Stimulated activated CD4-positive, alpha-beta T cell treated with anti-CD3 and anti-CD28 coated beads, Interleukin-12 subunit alpha, Interleukin-12 subunit beta, amount 100 ng/mL, for 4 hours (primary cell): ENCODE results near the gene U2AF2.

ENCODE experiments used
- DNase-seq: peaks from one replicate; pipeline ENCODE4 v3.0.0-alpha.2; 2020

Gene U2AF2

DNA sequence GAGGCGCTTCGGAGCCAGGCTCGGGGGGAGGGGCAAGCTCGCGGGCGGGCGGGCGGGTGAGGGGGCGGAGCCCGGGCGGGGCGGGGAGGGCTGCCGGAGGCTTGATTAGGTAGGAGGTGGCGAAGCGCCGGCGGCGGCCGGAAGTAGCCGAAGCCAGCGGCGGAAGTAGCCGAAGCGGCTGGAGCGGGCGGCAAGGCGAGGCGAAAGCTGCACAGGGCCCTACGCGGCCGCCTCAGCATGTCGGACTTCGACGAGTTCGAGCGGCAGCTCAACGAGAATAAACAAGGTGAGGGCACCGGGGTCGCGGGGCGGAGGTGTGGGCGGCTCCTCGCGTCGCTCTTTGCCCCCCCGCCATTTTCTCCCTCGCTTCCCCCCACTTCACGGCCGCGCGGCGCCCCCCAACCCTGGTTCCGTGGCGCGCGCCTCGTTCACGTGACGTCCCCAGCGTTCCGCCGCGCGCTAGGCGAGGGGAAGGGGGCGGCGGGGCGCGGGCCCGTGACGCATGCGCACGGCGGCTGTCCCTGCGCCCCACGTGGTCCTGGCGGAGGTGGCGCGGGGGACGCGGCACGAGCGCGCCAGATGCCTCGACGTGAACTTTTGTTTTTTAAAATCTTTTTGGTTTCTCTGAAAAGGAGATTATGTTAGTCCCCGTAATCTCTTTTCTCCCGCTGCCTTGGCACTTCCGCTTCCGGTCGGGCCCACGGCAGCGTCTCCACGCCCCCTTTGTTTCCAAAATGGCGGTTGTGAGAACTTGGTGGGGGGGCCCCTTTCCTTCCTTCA lies at the start of gene U2AF2:
TSS of gene U2AF2 (plus strand) at position 168 of the 780 bp plus-strand sequence. CDS start at position 238, 70 bp downstream.
- DNase-seq = peak; percentile 98

DNA sequence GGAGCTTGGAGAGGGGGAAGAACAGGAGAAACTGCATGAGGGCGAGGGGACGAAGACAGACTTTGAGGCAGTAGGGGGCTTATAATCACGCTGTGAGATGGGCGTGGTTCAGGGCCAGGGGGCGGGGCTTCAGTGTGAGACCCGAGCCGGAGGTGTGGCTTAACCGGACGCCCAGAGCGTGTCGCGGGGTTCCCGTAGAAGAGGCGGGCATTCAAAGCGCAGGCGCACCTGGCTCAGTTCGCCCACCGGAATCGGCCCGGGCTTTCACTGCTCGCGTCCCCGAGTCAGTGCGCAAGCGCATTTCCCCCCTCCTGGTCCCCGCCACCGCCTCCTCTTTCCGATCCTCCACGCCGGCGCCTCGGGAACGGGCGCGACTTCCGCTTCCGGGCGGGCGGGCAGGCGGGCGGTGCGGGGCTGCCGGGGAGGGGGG lies 49.6 kb upstream of the U2AF2 start:
- peak; percentile 99 for DNase-seq

DNA sequence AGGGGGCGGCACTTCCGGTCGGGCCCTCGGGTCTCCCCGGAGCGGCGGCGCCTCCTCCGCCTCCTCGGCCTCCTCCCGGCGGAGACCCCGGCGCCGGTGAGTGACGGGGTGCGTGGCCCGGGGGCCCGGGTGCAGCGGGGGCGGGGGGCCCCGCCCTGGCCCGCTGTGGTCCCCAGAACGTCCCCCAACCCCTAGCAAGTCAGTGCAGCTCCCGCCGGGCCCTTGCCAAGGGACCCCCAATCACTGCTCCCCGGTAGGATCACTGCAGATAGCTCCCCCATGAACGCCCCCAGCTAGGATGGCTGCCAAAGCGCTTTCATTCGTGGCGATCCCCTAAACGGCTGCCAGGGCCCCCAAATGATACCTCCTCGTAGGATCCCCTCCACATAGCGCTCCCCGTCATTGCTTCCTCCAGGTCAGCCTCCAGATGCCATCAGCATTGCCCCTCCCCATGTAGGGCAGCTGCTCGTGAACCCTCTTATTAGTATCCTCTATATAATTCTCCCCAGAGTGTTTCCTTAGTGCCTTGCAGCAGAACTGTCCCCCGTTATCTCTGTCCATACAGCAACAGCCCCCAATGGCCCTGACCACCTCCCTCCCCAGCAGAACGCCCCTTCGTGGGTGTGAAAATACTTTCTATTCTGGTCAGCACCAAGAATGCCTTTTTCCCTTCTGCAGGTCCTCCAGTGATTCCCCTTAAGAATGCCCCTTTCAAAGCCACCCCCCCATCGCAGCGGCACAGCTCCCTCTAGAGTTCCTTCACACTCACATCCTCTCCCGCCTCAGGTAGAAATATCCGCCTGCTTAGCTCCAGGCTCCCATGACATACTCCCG lies 49.0 kb upstream of the U2AF2 start, which contains the start of gene ZNF865:
TSS of gene ZNF865 (plus strand) at position 11 of the 834 bp plus-strand sequence. CDS start 7,972 bp downstream, outside the sequence.
- peak; percentile 62 for DNase-seq

DNA sequence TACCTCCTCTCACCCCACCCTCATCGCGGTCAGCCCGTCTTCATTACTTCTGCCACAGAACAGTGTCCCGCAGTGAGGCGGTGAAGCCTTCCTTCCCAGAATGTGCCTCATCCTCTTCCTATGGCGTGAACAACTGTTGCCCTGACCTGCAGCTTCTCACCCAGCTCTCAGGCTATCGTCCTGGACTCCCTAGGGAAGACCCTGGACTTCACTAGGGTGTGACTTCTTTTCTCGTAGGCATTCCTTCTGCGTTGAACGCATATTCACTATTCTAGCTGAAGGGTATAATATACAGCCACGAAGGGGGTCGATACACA lies 48.4 kb upstream of the U2AF2 start:
- no peak for DNase-seq

DNA sequence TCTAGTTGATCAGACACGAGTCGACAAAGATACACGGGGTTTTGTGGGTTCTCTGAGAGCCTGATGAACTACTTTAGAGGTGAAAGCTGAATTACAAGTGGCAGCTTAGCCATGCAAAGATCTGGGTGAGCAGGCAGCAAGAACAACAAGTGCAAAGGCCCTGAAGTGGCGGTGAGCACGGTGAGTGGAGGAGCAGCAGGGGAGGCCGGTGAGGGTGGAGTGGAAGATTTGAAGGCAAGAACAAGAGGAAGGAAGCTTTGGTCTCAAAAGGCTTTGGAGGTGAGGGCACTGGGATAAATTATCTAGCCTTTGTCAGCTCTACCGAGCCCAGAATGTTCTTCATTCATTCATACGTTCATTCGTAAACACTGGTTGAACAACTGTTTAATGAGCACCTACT lies 48.0 kb upstream of the U2AF2 start:
- DNase-seq = no peak

DNA sequence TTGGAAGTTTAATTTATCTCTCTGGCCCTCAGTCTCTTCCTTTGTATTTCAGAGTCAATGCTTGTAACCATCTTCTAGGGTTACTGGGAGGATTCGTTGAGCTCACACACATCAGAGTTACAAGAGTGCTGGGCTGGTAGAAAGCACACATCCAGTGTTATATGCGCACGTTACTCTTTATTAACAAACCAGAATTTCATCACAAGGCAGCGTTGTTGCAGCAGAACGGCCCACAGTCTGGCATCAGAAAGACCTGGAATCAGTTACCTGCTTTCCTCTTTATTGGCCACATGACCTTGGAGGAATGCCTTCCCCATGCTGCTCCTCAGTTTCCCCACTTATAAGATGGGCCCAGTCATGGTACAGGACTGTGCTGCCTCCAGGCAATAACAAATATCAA lies 45.5 kb upstream of the U2AF2 start:
- DNase-seq = no peak

DNA sequence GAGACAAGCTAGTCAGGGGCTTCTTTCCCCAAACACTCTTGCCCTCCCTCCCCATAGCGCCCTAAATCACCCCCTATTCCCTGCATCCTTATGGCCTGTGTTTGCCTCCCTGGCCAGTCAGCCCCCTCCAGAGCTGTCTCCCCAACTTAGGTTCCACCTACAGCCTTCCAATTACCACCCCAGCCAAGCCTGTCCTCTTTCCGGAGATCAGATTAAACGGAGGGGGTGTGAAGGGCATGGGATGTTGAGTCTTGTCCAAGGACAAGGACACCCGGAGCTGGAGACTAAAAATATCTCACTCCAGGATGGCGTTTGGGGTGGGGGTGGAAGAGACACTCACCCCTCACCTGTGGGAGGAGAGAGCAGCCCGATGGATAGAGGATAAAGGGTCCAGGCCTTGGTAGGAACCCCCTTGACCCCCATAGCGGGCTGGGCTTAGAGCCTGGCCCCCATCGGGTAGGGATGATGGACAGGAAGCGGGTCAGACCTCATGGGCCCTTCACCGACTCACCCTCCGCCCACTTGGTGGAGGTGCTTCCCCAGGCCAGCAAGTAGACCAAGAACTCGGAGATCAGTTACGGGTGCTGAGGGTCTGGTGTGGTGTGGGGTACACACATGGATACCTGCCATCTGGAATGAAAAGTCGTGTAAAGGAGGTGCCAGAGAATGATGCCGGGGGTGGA lies 43.4 kb upstream of the U2AF2 start:
- no peak for DNase-seq

DNA sequence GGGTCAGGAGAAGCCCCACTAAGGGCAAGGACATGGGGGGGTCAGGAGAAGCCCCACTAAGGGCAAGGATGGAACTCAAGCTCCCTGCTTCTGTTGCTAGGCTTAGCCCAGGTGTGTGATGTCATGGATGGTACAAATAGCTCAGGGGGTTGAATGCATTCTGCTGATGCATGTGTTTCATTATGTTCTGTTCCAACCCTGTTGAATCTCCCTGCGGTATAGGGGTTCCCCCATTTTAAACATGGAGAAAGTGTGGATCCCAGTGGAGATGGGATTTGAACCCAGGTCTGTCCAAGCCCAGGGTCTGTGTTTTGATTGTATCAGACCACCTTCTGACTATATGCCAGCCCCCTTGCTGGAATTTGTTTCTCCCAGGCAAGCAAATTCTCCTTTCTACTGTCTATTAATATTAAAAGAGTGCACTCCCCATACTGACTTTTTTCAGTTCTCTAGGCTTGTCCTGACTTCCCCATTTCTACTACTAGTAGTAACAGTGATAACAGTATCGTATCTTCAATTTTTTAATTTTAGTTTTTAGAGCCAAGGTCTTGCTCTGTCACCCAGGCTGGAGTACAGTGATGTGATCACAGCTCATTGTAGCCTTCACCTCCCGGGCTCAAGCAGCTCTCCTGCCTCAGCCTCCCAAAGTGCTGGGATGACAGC lies 42.7 kb upstream of the U2AF2 start:
- DNase-seq = no peak

DNA sequence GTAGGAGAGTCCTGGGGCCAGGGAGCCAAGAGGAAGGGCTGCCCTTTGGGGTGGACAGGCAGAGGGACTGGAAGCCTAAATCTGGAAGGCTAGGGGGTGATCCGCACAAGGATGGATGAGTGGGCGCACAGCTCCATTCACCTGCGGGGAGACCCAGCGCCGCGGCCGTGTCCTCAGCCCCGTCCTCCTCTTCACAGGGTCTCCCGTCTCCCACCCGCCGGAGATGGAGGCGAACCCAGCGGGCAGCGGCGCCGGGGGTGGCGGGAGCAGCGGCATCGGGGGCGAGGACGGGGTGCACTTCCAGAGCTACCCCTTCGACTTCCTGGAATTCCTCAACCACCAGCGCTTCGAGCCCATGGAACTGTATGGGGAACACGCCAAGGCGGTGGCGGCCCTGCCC lies 41.4 kb upstream of the U2AF2 start:
- DNase-seq = no peak

DNA sequence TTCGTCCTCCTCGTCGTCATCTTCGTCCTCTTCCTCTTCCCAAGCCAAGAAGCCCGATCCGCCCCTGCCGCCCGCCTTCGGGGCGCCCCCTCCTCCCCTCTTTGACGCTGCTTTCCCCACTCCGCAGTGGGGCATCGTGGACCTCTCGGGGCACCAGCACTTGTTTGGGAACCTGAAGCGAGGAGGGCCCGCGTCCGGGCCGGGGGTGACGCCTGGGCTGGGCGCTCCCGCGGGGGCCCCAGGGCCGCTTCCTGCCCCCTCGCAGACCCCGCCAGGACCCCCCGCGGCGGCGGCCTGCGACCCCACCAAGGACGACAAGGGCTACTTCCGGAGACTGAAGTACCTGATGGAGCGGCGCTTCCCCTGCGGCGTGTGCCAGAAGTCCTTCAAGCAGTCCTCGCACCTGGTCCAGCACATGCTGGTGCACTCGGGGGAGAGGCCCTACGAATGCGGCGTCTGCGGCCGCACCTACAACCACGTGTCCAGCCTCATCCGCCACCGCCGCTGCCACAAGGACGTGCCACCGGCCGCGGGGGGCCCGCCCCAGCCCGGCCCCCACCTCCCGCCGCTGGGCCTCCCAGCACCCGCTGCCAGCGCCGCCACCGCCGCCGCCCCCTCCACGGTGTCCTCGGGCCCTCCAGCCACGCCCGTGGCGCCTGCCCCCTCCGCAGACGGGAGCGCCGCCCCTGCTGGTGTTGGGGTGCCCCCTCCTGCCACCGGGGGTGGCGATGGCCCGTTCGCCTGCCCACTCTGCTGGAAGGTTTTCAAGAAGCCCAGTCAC lies 40.7 kb upstream of the U2AF2 start:
- DNase-seq = no peak

DNA sequence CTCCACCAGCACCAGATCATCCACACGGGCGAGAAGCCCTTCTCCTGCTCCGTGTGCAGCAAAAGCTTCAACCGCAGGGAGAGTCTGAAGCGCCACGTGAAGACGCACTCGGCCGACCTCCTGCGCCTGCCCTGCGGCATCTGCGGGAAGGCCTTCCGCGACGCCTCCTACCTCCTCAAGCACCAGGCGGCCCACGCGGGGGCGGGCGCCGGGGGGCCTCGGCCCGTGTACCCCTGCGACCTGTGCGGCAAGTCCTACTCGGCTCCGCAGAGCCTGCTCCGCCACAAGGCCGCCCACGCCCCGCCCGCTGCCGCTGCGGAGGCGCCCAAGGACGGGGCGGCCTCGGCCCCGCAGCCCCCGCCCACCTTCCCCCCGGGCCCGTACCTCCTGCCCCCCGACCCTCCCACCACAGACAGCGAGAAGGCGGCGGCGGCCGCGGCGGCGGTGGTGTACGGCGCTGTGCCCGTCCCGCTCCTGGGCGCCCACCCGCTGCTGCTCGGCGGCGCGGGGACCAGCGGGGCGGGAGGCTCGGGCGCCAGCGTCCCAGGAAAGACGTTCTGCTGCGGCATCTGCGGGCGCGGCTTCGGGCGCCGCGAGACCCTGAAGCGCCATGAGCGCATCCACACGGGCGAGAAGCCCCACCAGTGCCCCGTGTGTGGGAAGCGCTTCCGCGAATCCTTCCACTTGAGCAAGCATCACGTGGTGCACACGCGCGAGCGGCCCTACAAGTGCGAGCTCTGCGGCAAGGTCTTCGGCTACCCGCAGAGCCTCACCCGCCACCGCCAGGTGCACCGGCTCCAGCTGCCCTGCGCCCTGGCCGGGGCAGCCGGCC lies 39.9 kb upstream of the U2AF2 start:
- DNase-seq = no peak

DNA sequence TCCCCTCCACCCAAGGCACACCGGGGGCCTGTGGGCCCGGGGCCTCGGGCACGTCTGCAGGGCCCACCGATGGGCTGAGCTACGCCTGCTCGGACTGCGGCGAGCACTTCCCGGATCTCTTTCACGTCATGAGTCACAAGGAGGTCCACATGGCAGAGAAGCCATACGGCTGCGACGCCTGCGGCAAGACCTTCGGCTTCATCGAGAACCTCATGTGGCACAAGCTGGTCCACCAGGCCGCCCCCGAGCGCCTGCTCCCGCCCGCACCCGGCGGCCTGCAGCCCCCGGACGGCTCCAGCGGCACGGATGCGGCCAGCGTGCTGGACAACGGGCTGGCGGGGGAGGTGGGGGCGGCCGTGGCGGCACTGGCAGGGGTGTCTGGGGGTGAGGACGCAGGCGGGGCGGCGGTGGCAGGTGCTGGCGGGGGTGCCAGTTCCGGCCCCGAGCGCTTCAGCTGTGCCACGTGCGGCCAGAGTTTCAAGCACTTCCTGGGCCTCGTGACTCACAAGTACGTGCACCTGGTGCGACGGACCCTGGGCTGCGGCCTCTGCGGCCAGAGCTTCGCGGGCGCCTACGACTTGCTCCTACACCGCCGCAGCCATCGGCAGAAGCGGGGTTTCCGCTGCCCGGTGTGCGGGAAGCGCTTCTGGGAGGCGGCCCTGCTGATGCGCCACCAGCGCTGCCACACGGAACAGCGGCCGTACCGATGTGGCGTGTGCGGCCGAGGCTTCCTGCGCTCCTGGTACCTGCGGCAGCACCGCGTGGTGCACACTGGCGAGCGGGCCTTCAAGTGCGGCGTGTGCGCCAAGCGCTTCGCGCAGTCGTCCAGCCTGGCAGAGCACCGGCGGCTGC lies 39.1 kb upstream of the U2AF2 start:
- no peak for DNase-seq

DNA sequence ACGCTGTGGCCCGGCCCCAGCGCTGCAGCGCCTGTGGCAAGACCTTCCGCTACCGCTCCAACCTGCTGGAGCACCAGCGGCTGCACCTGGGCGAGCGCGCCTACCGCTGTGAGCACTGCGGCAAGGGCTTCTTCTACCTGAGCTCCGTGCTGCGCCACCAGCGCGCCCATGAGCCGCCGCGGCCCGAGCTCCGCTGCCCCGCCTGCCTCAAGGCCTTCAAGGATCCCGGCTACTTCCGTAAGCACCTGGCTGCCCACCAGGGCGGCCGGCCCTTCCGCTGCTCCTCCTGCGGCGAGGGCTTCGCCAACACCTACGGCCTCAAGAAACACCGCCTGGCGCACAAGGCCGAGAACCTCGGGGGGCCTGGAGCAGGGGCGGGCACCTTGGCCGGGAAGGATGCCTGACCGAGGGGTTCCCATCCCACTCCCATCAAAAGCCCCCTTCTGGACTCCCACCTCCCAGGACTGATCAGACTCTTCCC lies 38.4 kb upstream of the U2AF2 start:
- no peak for DNase-seq

DNA sequence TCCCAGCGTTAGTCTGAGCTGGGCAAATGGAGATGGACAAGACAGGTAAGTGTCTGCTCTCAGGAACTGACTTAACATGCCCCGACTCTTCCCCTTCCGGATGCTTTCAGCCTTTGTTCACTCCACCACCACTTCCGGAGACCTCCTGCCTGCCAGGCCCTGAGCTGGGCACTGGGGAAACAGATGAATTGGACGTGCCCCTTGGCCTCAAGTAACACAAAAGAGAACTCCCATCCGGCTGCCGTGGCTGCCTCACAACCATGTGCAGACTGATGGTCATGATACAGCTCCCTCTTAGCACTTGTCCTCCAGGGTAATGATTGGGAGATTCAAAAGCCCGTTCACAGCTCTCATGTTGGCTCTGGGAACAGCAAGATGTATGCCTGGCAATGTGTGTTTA lies 37.4 kb upstream of the U2AF2 start:
- no peak for DNase-seq

DNA sequence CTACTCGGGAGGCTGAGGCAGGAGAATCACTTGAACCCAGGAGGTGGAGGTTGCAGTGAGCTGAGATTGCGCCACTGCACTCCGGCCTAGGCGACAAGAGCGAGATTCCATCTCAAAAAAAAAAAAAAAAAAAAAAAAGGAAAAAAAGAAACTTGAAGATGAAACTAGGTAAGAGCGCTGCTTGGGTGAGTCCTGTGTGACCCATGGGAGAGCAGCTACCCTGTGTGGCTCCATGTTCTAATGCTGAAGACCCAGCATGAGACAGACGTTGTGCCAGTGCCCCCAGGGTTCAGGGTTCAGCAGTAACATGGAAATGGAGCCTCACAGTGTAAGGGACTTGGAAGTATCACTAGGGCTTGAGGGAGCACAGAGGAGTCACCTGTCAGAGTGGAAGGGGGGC lies 36.4 kb upstream of the U2AF2 start:
- no peak for DNase-seq

DNA sequence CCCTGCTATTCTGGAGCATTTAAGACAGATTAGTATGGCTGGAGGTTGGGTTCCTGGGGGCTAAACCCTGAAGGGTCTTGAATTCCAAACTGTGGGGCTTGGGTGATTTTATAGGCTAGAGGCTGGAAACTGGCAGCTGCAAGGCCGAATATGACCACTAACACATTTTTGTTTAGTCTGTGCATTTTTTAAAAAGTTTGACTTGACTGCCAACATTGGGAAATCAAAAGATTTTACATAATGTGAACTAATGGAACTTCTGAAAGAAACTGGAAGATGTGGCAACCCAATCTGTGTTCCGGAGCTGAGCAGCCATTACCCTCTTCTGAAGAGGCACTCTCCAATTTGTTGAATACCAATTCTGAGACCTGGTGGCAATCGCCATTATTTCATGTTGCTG lies 35.5 kb upstream of the U2AF2 start:
- no peak for DNase-seq

DNA sequence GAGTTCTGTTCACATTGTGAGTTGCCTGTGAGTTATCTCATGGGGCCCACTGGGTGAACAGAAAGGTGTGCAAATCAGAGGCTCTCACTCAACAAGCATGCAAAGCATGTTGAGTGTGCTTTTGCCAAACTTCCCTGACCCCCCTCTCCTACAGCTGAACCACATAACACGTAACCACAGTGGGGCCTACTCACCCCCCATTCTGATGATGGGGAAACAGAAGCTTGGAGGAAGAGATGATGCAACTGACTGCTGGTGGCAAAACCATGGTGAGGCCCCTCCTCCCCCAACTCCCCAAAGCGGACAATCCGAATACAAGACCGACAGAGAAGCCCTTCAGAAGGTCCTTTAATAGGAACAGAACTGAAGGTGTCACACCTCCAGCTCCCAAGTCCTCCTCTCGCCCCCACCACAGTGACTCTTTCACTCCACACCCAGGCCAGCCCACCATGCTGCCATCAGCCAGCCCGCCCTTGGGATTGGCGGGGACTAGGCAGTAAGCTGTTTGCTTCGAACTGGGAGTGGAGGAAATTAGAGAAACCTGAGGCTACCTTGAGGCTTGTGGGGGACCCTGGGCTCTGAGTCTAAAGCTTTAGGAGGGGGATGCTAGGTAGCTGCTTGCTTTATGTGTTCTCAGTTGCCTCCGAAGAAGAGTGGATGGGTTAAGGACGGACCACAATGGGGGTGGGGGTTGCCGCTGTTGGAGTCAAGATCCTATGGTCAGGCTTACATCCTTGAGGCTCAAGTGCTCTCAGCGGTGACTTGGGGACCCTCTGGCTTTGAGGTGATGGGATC lies 34.2 kb upstream of the U2AF2 start:
- no peak for DNase-seq

DNA sequence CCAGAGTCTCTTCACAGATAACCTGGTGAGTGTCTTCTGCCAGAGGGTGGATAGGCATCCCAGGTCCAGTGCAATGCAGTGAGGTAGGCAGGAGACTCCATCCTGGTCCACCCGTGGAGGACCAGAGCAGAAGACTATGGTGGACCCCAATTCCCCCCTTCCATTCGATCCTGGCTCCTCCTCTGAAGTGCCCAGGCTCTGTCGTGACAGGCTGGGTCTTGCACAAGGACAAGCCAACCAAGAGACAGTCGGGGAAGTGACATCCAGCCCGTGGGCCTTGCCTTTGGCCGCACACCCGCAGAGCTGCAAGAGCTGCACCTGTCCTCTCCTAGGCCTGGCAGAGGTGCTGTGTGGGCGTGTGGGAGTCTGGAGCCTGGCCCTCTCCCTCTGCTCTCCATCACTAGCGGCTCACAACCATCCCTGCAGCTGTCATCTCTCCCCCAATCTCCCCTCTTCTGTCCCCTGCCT lies 33.6 kb upstream of the U2AF2 start:
- DNase-seq = no peak

DNA sequence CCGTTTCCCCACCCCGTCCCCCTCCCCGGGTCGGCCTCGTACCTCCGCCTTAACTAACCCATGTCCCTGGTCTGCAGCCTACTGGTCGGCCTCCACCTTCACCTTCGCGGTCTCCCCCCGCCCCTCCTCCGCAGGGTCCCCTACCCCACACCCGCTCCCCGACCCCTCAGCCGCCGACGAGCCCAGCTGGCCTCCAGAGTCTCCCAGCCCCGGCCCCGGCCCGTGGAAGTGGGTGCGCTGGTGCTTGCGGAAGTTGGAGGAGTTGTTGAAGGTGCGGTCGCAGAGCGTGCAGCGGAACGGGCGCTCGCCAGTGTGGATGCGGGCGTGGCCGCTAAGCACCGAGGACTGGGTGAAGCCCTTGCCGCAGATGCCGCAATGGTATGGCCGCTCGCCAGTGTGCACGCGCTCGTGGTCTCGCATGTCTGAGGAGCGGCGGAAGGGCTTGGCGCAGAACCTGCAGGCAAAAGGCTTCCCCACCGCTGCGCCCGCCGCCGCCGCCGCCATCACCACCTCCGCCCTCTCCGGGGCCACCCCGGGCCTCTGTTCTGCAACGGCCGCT lies 33.1 kb upstream of the U2AF2 start:
- DNase-seq = no peak
